Calu3 (cell line): ENCODE measurements around the gene ATAD3B. TPM values are rescaled to one million over a fixed set of nuclear protein-coding genes. Genes with fewer than 3 reads are reported as not detected.
"Not testable (repeated sequence)": the region's sequence is repeated elsewhere in the genome, so short reads cannot be mapped to it uniquely, and the experiment has no call there.

Source experiments
- BruUV-seq: library from RNA; stranded (reverse); fragments of 400-500 nt; replicated peaks from 2 replicates; lab custom pipeline; 2021; lab: Mats Ljungman, UMichigan
- CTCF ChIA-PET: fragments of 300-600 bp; sonication (Branson Sonifier 250); formaldehyde crosslinking; loops from one replicate; lab custom pipeline; 2022; ENCODE audit warnings: antibody characterized with exemption; lab: Charles Lee
- DNase-seq: peaks from one replicate; pipeline ENCODE4 v3.0.0; 2022
- H3K27ac Mint-ChIP-seq: one replicate; pipeline ENCODE4 v1.8.0; 2022; ENCODE audit warnings: mixed read lengths; ENCODE audit not compliant: unreplicated experiment
- H3K27me3 Mint-ChIP-seq: one replicate; pipeline ENCODE4 v1.8.0; 2022; ENCODE audit warnings: mixed read lengths; ENCODE audit not compliant: unreplicated experiment
- H3K36me3 Mint-ChIP-seq: one replicate; pipeline ENCODE4 v1.8.0; 2022; ENCODE audit warnings: mild to moderate bottlenecking, moderate library complexity, mixed read lengths; ENCODE audit not compliant: insufficient read depth, unreplicated experiment
- H3K4me1 Mint-ChIP-seq: one replicate; pipeline ENCODE4 v1.8.0; 2022; ENCODE audit warnings: mild to moderate bottlenecking, low read depth, mixed read lengths; ENCODE audit not compliant: unreplicated experiment
- H3K4me3 Mint-ChIP-seq: one replicate; pipeline ENCODE4 v1.8.0; 2022; ENCODE audit warnings: mild to moderate bottlenecking, low read depth, moderate library complexity, mixed read lengths; ENCODE audit not compliant: unreplicated experiment
- H3K9me3 Mint-ChIP-seq: one replicate; pipeline ENCODE4 v1.8.0; 2022; ENCODE audit warnings: low read depth, mixed read lengths; ENCODE audit not compliant: unreplicated experiment
- intact Hi-C: fragments of 100-400 bp; cut with micrococcal nuclease; formaldehyde crosslinking; loops from one replicate; pipeline ENCODE4 v1.10.0; 2022; ENCODE audit not compliant: unreplicated experiment
- total RNA-seq: library from RNA; stranded (reverse); gene quantifications from 2 replicates; pipeline ENCODE4 v1.2.3, GENCODE V29; 2022
- TF ChIP-seq, protein P1 (sequence below): fragments of 200-600 bp; IDR thresholded peaks from one replicate; pipeline ENCODE4 v1.8.0; 2022; ENCODE audit warnings: antibody characterized with exemption; ENCODE audit not compliant: unreplicated experiment

The ATAD3B gene
- total RNA-seq, 1 experiment from 2014 or later: 46.3 TPM

DNA sequence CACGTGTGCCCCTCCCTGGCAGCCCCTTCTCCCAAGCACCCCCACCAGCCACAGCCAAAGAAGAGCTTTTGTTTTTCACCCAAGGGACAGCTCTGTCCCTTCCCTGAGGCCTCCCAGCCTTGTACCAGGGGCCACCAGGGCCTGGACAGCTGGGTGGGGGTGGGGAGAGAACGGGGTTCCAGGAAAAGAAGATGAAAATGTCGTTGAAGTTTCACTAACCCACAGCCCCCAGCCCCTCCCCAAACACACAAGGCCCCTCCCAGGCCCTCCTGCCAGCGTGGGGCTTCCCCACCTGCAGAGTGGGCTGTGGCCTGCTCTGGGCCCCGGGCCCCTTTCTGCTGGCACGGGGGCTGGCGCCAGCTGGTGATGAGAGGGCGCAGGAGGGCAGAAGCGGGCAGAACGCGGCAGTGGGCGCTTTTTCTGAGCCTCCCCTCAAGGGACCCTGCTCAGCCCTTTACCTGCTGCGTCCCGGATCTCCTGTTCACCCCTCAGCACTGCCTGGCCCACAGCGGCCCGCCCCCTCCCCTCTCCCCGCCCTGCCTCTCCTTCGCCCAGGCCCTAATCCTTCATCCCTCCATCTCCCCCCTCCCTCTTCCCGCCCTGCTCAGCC, 45.0 kb upstream of the ATAD3B start:
- TF ChIP-seq, protein P1, sequence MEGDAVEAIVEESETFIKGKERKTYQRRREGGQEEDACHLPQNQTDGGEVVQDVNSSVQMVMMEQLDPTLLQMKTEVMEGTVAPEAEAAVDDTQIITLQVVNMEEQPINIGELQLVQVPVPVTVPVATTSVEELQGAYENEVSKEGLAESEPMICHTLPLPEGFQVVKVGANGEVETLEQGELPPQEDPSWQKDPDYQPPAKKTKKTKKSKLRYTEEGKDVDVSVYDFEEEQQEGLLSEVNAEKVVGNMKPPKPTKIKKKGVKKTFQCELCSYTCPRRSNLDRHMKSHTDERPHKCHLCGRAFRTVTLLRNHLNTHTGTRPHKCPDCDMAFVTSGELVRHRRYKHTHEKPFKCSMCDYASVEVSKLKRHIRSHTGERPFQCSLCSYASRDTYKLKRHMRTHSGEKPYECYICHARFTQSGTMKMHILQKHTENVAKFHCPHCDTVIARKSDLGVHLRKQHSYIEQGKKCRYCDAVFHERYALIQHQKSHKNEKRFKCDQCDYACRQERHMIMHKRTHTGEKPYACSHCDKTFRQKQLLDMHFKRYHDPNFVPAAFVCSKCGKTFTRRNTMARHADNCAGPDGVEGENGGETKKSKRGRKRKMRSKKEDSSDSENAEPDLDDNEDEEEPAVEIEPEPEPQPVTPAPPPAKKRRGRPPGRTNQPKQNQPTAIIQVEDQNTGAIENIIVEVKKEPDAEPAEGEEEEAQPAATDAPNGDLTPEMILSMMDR: no peak
- Mint-ChIP-seq H3K9me3 (no peaks in the 10 kb centered on the region), H3K27ac (no peak overlapping the region), H3K36me3 (peaks cover 8% of the 10 kb centered on the region), H3K4me3 (no peak overlapping the region), H3K4me1 (peaks cover 15% of the 10 kb centered on the region), H3K27me3 (no peaks in the 10 kb centered on the region)
- CTCF ChIA-PET: no interaction called here
- DNase-seq: no peak
- no TSS peak for BruUV-seq
- intact Hi-C loops: no loop called here

DNA sequence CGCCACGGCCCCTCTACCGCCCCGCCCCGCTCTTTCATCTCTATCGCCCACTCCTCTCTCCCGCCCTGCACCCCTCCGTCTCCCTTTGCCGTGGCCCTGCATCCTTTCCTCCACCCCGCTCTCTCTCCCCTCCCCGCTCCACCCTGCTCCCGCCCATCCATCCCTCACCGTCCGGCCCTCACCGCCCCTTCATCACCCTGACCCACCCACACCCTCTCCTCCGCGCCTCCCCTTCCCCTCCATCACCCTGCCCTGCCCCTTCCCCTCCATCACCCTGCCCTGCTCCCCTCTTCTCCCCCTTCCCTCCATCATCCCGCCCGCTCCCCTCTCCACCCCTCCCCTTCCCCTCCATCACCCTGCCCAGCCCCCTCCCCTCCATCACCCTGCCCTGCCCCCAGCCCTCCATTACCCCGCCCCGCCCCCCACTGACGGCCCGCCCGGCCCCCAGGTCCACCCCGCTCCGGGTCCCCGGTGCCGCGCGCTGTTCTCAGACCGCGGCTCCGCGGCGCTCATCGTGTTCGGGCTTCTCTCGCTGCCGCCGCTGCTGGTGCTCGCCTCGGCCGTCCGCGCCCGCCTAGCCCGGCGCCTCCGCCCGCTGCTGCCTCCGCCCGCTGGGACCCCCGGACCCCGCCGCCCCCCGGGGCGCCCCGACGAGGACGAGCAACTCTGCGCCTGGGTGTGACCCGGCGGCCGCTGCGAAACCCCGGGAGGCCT, 44.3 kb upstream of the ATAD3B start:
- no TSS peak for BruUV-seq
- Mint-ChIP-seq H3K4me1 (peaks cover 15% of the 10 kb centered on the region), H3K36me3 (peaks cover 7% of the 10 kb centered on the region), H3K4me3 (no peak overlapping the region), H3K27me3 (no peaks in the 10 kb centered on the region), H3K9me3 (no peaks in the 10 kb centered on the region), H3K27ac (no peak overlapping the region)
- TF ChIP-seq, protein P1: no peak
- intact Hi-C loops: no loop called here
- CTCF ChIA-PET: no interaction called here
- no peak for DNase-seq

DNA sequence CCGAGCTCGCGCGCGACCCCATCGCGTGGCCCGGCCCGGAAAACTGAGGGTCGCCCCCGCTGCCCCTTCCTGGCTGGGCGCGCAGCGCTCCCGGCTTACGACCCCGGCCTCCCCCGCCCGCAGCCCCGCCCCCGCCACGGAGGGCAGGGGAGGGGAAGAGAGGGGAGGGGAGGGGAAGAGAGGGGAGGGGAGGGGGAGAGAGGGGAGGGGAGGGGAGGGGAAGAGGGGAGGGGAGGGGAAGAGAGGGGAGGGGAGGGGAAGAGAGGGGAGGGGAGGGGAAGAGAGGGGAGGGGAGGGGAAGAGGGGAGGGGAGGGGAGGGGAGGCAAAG, 43.8 kb upstream of the ATAD3B start:
- Mint-ChIP-seq H3K36me3 (peaks cover 7% of the 10 kb centered on the region), H3K9me3 (no peaks in the 10 kb centered on the region), H3K4me1 (peaks cover 13% of the 10 kb centered on the region), H3K27me3 (no peaks in the 10 kb centered on the region), H3K4me3 (no peak overlapping the region), H3K27ac (no peak overlapping the region)
- DNase-seq: no peak
- CTCF ChIA-PET: no interaction called here
- intact Hi-C loops: no loop called here
- TF ChIP-seq, protein P1: no peak
- BruUV-seq: no TSS peak

DNA sequence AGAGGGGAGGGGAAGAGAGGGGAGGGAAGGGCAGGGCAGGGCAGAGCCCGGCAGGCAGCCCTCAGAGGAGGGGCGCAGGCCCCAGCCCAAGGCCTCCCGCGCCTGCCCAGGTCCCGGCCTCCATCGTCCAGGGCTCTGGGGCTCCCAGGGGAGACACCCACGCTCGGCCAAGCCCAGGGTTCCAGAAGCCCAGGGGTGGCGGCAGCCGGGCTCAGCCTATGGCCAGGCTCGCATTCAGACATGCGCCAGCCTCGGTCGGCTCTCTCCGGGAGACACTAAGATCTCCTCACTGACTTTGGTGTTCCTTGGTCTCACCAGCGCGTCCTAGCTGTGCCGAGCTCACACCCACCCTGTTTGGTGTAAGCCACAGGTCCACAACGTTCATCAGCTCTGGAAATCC, 43.4 kb upstream of the ATAD3B start:
- intact Hi-C loops: no loop called here
- no peak overlapping the region for H3K27ac Mint-ChIP-seq
- H3K9me3 Mint-ChIP-seq: no peaks in the 10 kb centered on the region
- DNase-seq: no peak
- H3K4me3 Mint-ChIP-seq: no peak overlapping the region
- peaks cover 9% of the 10 kb centered on the region for H3K4me1 Mint-ChIP-seq
- CTCF ChIA-PET: interaction anchor here (1.2 kb wide), 1 partner anchor 13 kb away, joined by 6 read pairs; no protein-coding TSS in a partner anchor
- TF ChIP-seq, protein P1: no peak
- H3K36me3 Mint-ChIP-seq: peaks cover 10% of the 10 kb centered on the region
- no peaks in the 10 kb centered on the region for H3K27me3 Mint-ChIP-seq
- BruUV-seq: no TSS peak

DNA sequence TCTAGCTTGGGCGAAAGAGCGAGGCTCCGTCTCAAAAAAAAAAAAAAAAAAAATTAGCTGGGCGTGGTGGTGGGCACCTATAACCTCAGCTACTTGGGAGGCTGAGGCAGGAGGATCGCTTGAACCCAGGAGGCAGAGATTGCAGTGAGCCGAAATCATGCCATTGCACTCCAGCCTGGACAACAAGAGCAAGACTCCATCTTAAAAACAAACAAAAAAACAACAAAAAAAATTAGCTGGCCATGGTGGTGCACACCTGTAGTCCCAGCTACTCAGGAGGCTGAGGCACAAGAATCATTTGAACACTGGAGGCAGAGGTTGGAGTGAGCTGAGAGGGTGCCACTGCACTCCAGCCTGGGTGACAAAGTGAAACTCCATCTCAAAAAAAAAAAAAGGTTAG, 42.6 kb upstream of the ATAD3B start:
- DNase-seq, H3K9me3 Mint-ChIP-seq, H3K27me3 Mint-ChIP-seq, BruUV-seq, H3K27ac Mint-ChIP-seq, H3K4me1 Mint-ChIP-seq, H3K4me3 Mint-ChIP-seq, intact Hi-C loops: not testable (repeated sequence)
- CTCF ChIA-PET: interaction anchor here (0.7 to 1.2 kb wide), 2 partner anchors 8 to 13 kb away, joined by 4 to 6 read pairs; no protein-coding TSS in a partner anchor
- H3K36me3 Mint-ChIP-seq: peaks cover 16% of the 10 kb centered on the region
